GM13976 (cell line): ENCODE measurements around the gene RFESD.
"Not testable (repeated sequence)": the region's sequence is repeated elsewhere in the genome, so short reads cannot be mapped to it uniquely, and the experiment has no call there.

ENCODE experiments used
- DNase-seq: peaks from one replicate; pipeline ENCODE4 v3.0.0; 2012; ENCODE audit warnings: low spot score
- CTCF ChIP-seq: IDR thresholded peaks from 2 replicates; pipeline ENCODE4 v1.5.1; 2012; ENCODE audit warnings: borderline replicate concordance, mild to moderate bottlenecking; ENCODE audit not compliant: insufficient read depth; ENCODE audit errors: extremely low read depth, missing control alignments, control extremely low read depth
- in situ Hi-C: fragments of 300-500 bp; cut with MboI; formaldehyde crosslinking; loops from one replicate; pipeline ENCODE4 v1.12.0; 2022; ENCODE audit warnings: low sequenced_read_pairs, mixed read lengths, inconsistent platforms; ENCODE audit not compliant: unreplicated experiment

Gene RFESD

GRCh38 chr5:95627971-95628810 lies 18.4 kb upstream of the RFESD start:
- DNase-seq, result no peak
- TF ChIP-seq CTCF, result no peak
- in situ Hi-C loops, result no loop called here

GRCh38 chr5:95628933-95629332 lies 17.6 kb upstream of the RFESD start:
- no peak for TF ChIP-seq CTCF
- in situ Hi-C loops, result no loop called here
- DNase-seq, result no peak

- no peak for DNase-seq
- no peak for TF ChIP-seq CTCF
- in situ Hi-C loops, result no loop called here
These were observed 16.1 kb upstream of the RFESD start for GRCh38 chr5:95630394-95630917.

GRCh38 chr5:95631255-95631958 lies 15.2 kb upstream of the RFESD start:
- in situ Hi-C loops, result no loop called here
- no peak for TF ChIP-seq CTCF
- no peak for DNase-seq

GRCh38 chr5:95631991-95632675 lies 14.4 kb upstream of the RFESD start:
- DNase-seq, result peak; percentile 21
- in situ Hi-C loops, result no loop called here
- no peak for TF ChIP-seq CTCF

GRCh38 chr5:95632942-95633341 lies 13.6 kb upstream of the RFESD start:
- in situ Hi-C loops, DNase-seq: not testable (repeated sequence)
